MM.1S (cell line): ENCODE data around the gene TTBK1.

Source experiments
- CTCF ChIP-seq: fragments of 300-600 bp; sonication (generic); IDR thresholded peaks from 2 replicates; pipeline ENCODE4 v1.5.1; 2016; ENCODE audit warnings: antibody characterized with exemption, low read length, mixed read lengths
- EZH2phosphoT487 ChIP-seq: fragments of 300-600 bp; sonication (generic); IDR thresholded peaks from 2 replicates; pipeline ENCODE4 v1.6.1; 2018; ENCODE audit warnings: antibody characterized with exemption, low read length

GRCh38 chr6:43306086-43306485 lies 62.8 kb downstream of the TTBK1 start:
- no peak for TF ChIP-seq CTCF
- TF ChIP-seq EZH2phosphoT487, result no peak
